ENCODE results near the gene DDX4. TPM values are rescaled to one million over a fixed set of nuclear protein-coding genes. Genes with fewer than 3 reads are reported as not detected.
"Not testable (repeated sequence)": the region's sequence is repeated elsewhere in the genome, so short reads cannot be mapped to it uniquely, and the experiment has no call there.

Gene DDX4
- total RNA-seq, 2 experiments from 2014 or later = 0.48 to 0.50 TPM

GRCh38 chr5:55808814-55809213 is 71.0 kb downstream of the DDX4 start:
- POLR2A ChIA-PET = not testable (repeated sequence)

GRCh38 chr5:55815939-55816338 is 78.1 kb downstream of the DDX4 start:
- peaks cover 40% of the 10 kb centered on the region for H3K27me3 Mint-ChIP-seq
- POLR2A ChIA-PET, CTCF ChIA-PET: not testable (repeated sequence)

More at GRCh38 chr5:55808814-55809213, 71.0 kb downstream of the DDX4 start:
- H3K4me3 Mint-ChIP-seq; DNase-seq; CTCF ChIA-PET; H3K4me1 Mint-ChIP-seq; H3K36me3 Mint-ChIP-seq (ENCODE audit: low read depth); H3K27ac Mint-ChIP-seq: not testable (repeated sequence)
- peaks cover 12% of the 10 kb centered on the region for H3K9me3 Mint-ChIP-seq
- peaks cover 27% of the 10 kb centered on the region for H3K27me3 Mint-ChIP-seq

GRCh38 chr5:55816342-55816741 is 78.5 kb downstream of the DDX4 start:
- ChIA-PET POLR2A (no interaction called here), CTCF (interaction anchor here (1.2 kb wide), 1 partner anchor 15 kb away, joined by 4 read pairs; no protein-coding TSS in a partner anchor)
- DNase-seq = no peak
- Mint-ChIP-seq H3K27me3 (peaks cover 44% of the 10 kb centered on the region), H3K4me3 (no peak overlapping the region), H3K36me3 (ENCODE audit: low read depth) (peaks cover 2% of the 10 kb centered on the region), H3K9me3 (no peaks in the 10 kb centered on the region), H3K27ac (no peak overlapping the region), H3K4me1 (peaks cover 2% of the 10 kb centered on the region)

More at GRCh38 chr5:55815939-55816338, 78.1 kb downstream of the DDX4 start:
- not testable (repeated sequence) for H3K4me3 Mint-ChIP-seq; H3K36me3 Mint-ChIP-seq (ENCODE audit: low read depth); H3K9me3 Mint-ChIP-seq; H3K27ac Mint-ChIP-seq; H3K4me1 Mint-ChIP-seq; DNase-seq

- CTCF ChIA-PET = interaction anchor here (1.2 kb wide), 1 partner anchor 16 kb away, joined by 4 read pairs; no protein-coding TSS in a partner anchor
- H3K4me3 Mint-ChIP-seq = no peak overlapping the region
- POLR2A ChIA-PET = no interaction called here
- DNase-seq = no peak
- no peaks in the 10 kb centered on the region for H3K9me3 Mint-ChIP-seq
- peaks cover 47% of the 10 kb centered on the region for H3K27me3 Mint-ChIP-seq
- H3K27ac Mint-ChIP-seq = no peak overlapping the region
- peaks cover 5% of the 10 kb centered on the region for H3K4me1 Mint-ChIP-seq
- H3K36me3 Mint-ChIP-seq (ENCODE audit: low read depth) = peaks cover 5% of the 10 kb centered on the region
Measured at GRCh38 chr5:55817030-55817429, 79.2 kb downstream of the DDX4 start.

GRCh38 chr5:55820488-55820887 is 82.6 kb downstream of the DDX4 start:
- no peaks in the 10 kb centered on the region for H3K9me3 Mint-ChIP-seq
- no peak for DNase-seq
- CTCF ChIA-PET = no interaction called here
- H3K36me3 Mint-ChIP-seq (ENCODE audit: low read depth) = peaks cover 5% of the 10 kb centered on the region
- peaks cover 59% of the 10 kb centered on the region for H3K27me3 Mint-ChIP-seq
- peaks cover 10% of the 10 kb centered on the region for H3K4me1 Mint-ChIP-seq
- no peak overlapping the region for H3K4me3 Mint-ChIP-seq
- H3K27ac Mint-ChIP-seq = no peak overlapping the region
- POLR2A ChIA-PET = no interaction called here

- peak overlapping the region; percentile 38 for H3K4me3 Mint-ChIP-seq
- H3K27me3 Mint-ChIP-seq = peaks cover 58% of the 10 kb centered on the region
- H3K4me1 Mint-ChIP-seq = peaks cover 10% of the 10 kb centered on the region
- peaks cover 6% of the 10 kb centered on the region for H3K36me3 Mint-ChIP-seq (ENCODE audit: low read depth)
- ChIA-PET CTCF (interaction anchor here (1.0 to 1.1 kb wide), 2 partner anchors 8 to 34 kb away, joined by 3 to 4 read pairs; no protein-coding TSS in a partner anchor), POLR2A (no interaction called here)
- H3K27ac Mint-ChIP-seq = no peak overlapping the region
- DNase-seq = no peak
- H3K9me3 Mint-ChIP-seq = no peaks in the 10 kb centered on the region
Measured at GRCh38 chr5:55821731-55822512, 84.1 kb downstream of the DDX4 start.

GRCh38 chr5:55823151-55823796 is 85.4 kb downstream of the DDX4 start:
- Mint-ChIP-seq H3K27me3 (peaks cover 58% of the 10 kb centered on the region), H3K9me3 (no peaks in the 10 kb centered on the region), H3K27ac (no peak overlapping the region), H3K36me3 (ENCODE audit: low read depth) (peaks cover 6% of the 10 kb centered on the region), H3K4me1 (peaks cover 10% of the 10 kb centered on the region), H3K4me3 (no peak overlapping the region)
- no peak for DNase-seq
- ChIA-PET CTCF (no interaction called here), POLR2A (no interaction called here)

- no peak for DNase-seq
- Mint-ChIP-seq H3K27me3 (peaks cover 10% of the 10 kb centered on the region), H3K36me3 (ENCODE audit: low read depth) (peaks cover 2% of the 10 kb centered on the region), H3K4me3 (no peak overlapping the region), H3K27ac (no peak overlapping the region), H3K9me3 (peaks cover 8% of the 10 kb centered on the region), H3K4me1 (no peaks in the 10 kb centered on the region)
- POLR2A ChIA-PET = interaction anchor here (0.6 kb wide), 1 partner anchor 258 kb away, joined by 9 read pairs; no protein-coding TSS in a partner anchor
- CTCF ChIA-PET = interaction anchor here (0.8 to 0.9 kb wide), 2 partner anchors 8 to 27 kb away, joined by 3 read pairs; no protein-coding TSS in a partner anchor
Measured at GRCh38 chr5:55829956-55830355, 92.1 kb downstream of the DDX4 start.

GRCh38 chr5:55832446-55832845 is 94.6 kb downstream of the DDX4 start:
- CTCF ChIA-PET = no interaction called here

GRCh38 chr5:55836191-55836590 is 98.3 kb downstream of the DDX4 start:
- Mint-ChIP-seq H3K27ac (no peak overlapping the region), H3K4me3 (no peak overlapping the region), H3K4me1 (no peaks in the 10 kb centered on the region), H3K36me3 (ENCODE audit: low read depth) (no peaks in the 10 kb centered on the region), H3K9me3 (peaks cover 8% of the 10 kb centered on the region), H3K27me3 (peaks cover 5% of the 10 kb centered on the region)
- POLR2A ChIA-PET = no interaction called here
- DNase-seq = no peak
- CTCF ChIA-PET = interaction anchor here (1.1 to 1.7 kb wide), 2 partner anchors 17 to 20 kb away, joined by 3 to 4 read pairs; no protein-coding TSS in a partner anchor

More at GRCh38 chr5:55832446-55832845, 94.6 kb downstream of the DDX4 start:
- Mint-ChIP-seq H3K27me3 (peaks cover under 1% of the 10 kb centered on the region), H3K36me3 (ENCODE audit: low read depth) (no peaks in the 10 kb centered on the region), H3K4me1 (no peaks in the 10 kb centered on the region), H3K27ac (no peak overlapping the region), H3K4me3 (no peak overlapping the region), H3K9me3 (peaks cover 8% of the 10 kb centered on the region)
- POLR2A ChIA-PET = no interaction called here
- DNase-seq = no peak

- ChIA-PET POLR2A (no interaction called here), CTCF (no interaction called here)
- Mint-ChIP-seq H3K9me3 (peaks cover 20% of the 10 kb centered on the region), H3K27ac (no peak overlapping the region), H3K4me1 (no peaks in the 10 kb centered on the region), H3K4me3 (no peak overlapping the region), H3K36me3 (ENCODE audit: low read depth) (peaks cover 4% of the 10 kb centered on the region), H3K27me3 (peaks cover 9% of the 10 kb centered on the region)
- no peak for DNase-seq
Measured at GRCh38 chr5:55841976-55842375, 104.1 kb downstream of the DDX4 start.

GRCh38 chr5:55847837-55848236 is 110.0 kb downstream of the DDX4 start:
- peaks cover 6% of the 10 kb centered on the region for H3K27me3 Mint-ChIP-seq
- CTCF ChIA-PET = no interaction called here
- H3K4me3 Mint-ChIP-seq = no peak overlapping the region
- peaks cover 18% of the 10 kb centered on the region for H3K4me1 Mint-ChIP-seq
- peaks cover 4% of the 10 kb centered on the region for H3K36me3 Mint-ChIP-seq (ENCODE audit: low read depth)
- no peak overlapping the region for H3K27ac Mint-ChIP-seq
- no peak for DNase-seq
- POLR2A ChIA-PET = no interaction called here
- peaks cover 17% of the 10 kb centered on the region for H3K9me3 Mint-ChIP-seq

GRCh38 chr5:55848783-55849182 is 110.9 kb downstream of the DDX4 start:
- peaks cover 27% of the 10 kb centered on the region for H3K4me1 Mint-ChIP-seq
- H3K9me3 Mint-ChIP-seq = peaks cover 12% of the 10 kb centered on the region
- no peak for DNase-seq
- no peak overlapping the region for H3K4me3 Mint-ChIP-seq
- POLR2A ChIA-PET = no interaction called here
- CTCF ChIA-PET = interaction anchor here (0.6 kb wide), 1 partner anchor 91 kb away, joined by 3 read pairs; no protein-coding TSS in a partner anchor
- H3K27me3 Mint-ChIP-seq = peaks cover 6% of the 10 kb centered on the region
- no peak overlapping the region for H3K27ac Mint-ChIP-seq
- peaks cover 4% of the 10 kb centered on the region for H3K36me3 Mint-ChIP-seq (ENCODE audit: low read depth)
